ENCODE data around the gene OR52E6. TPM values are rescaled to one million over a fixed set of nuclear protein-coding genes. Genes with fewer than 3 reads are reported as not detected.

The OR52E6 gene
- not detected for total RNA-seq

- TF ChIP-seq POLR2AphosphoS5 (IDR thresholded peaks at IDR 0.05) (no peak), EP300 (IDR thresholded peaks at IDR 0.05) (no peak), POLR2A (IDR thresholded peaks at IDR 0.05) (no peak), CTCF (IDR thresholded peaks at IDR 0.05) (no peak)
- Histone ChIP-seq H3K4me1 (no peaks in the 10 kb centered on the region), H3K36me3 (no peaks in the 10 kb centered on the region), H3K27me3 (no peaks in the 10 kb centered on the region), H3K9me3 (no peaks in the 10 kb centered on the region), H3K27ac (no peak within 1 kb of the TSS), H3K4me3 (no peak within 1 kb of the TSS)
- DNase-seq (ENCODE audit: low spot score in 2 of 2): no peak
- WGBS: 0% methylated on average over 1 of the region's 1 CpG
These were observed at the start of gene OR52E6 for GRCh38 chr11:5841797-5842196. TSS of gene OR52E6 (minus strand) at chr11:5841897. CDS start at chr11:5841897, 0 bp downstream.

GRCh38 chr11:5891216-5891800 lies 49.6 kb upstream of the OR52E6 start:
- no peak for DNase-seq (ENCODE audit: low spot score in 2 of 2)
- no peaks in the 10 kb centered on the region for H3K4me1 ChIP-seq
- no peaks in the 10 kb centered on the region for H3K9me3 ChIP-seq
- TF ChIP-seq POLR2AphosphoS5 (IDR thresholded peaks at IDR 0.05) (no peak), CTCF (IDR thresholded peaks at IDR 0.05) (peak in 1 of 2 donors; percentile 16), EP300 (IDR thresholded peaks at IDR 0.05) (no peak)
- WGBS: 68% methylated on average over 4 of the region's 4 CpGs
- H3K27ac ChIP-seq: no peak overlapping the region
- no peaks in the 10 kb centered on the region for H3K36me3 ChIP-seq
- H3K27me3 ChIP-seq: no peaks in the 10 kb centered on the region
- H3K4me3 ChIP-seq: no peak overlapping the region

GRCh38 chr11:5887661-5888060 lies 46.0 kb upstream of the OR52E6 start:
- H3K4me3 ChIP-seq: no peak overlapping the region
- no peak for DNase-seq (ENCODE audit: low spot score in 2 of 2)
- no peaks in the 10 kb centered on the region for H3K4me1 ChIP-seq
- no peaks in the 10 kb centered on the region for H3K27me3 ChIP-seq
- no peaks in the 10 kb centered on the region for H3K36me3 ChIP-seq
- TF ChIP-seq POLR2A (IDR thresholded peaks at IDR 0.05) (no peak), EP300 (IDR thresholded peaks at IDR 0.05) (no peak), CTCF (IDR thresholded peaks at IDR 0.05) (no peak), POLR2AphosphoS5 (IDR thresholded peaks at IDR 0.05) (no peak)
- no peaks in the 10 kb centered on the region for H3K9me3 ChIP-seq
- no peak overlapping the region for H3K27ac ChIP-seq
- WGBS: 66% methylated on average over 1 of the region's 1 CpG

GRCh38 chr11:5887172-5887571 lies 45.5 kb upstream of the OR52E6 start:
- no peaks in the 10 kb centered on the region for H3K36me3 ChIP-seq
- no peak overlapping the region for H3K27ac ChIP-seq
- no peaks in the 10 kb centered on the region for H3K9me3 ChIP-seq
- no peak overlapping the region for H3K4me3 ChIP-seq
- TF ChIP-seq EP300 (IDR thresholded peaks at IDR 0.05) (no peak), POLR2A (IDR thresholded peaks at IDR 0.05) (no peak), POLR2AphosphoS5 (IDR thresholded peaks at IDR 0.05) (no peak), CTCF (IDR thresholded peaks at IDR 0.05) (no peak)
- no peak for DNase-seq (ENCODE audit: low spot score in 2 of 2)
- WGBS: 66% methylated on average over 3 of the region's 3 CpGs
- no peaks in the 10 kb centered on the region for H3K27me3 ChIP-seq
- H3K4me1 ChIP-seq: no peaks in the 10 kb centered on the region

GRCh38 chr11:5881756-5882155 lies 40.1 kb upstream of the OR52E6 start:
- Histone ChIP-seq H3K9me3 (no peaks in the 10 kb centered on the region), H3K27ac (no peak overlapping the region), H3K4me3 (no peak overlapping the region), H3K36me3 (no peaks in the 10 kb centered on the region), H3K4me1 (no peaks in the 10 kb centered on the region), H3K27me3 (no peaks in the 10 kb centered on the region)
- TF ChIP-seq POLR2AphosphoS5 (IDR thresholded peaks at IDR 0.05): no peak
- no peak for DNase-seq (ENCODE audit: low spot score in 2 of 2)

GRCh38 chr11:5880329-5880728 lies 38.6 kb upstream of the OR52E6 start, which contains the start of gene OR52E4:
TSS of gene OR52E4 (plus strand) at chr11:5880629. CDS start at chr11:5884293, 3,664 bp downstream.
- Histone ChIP-seq H3K4me1 (no peaks in the 10 kb centered on the region), H3K4me3 (no peak within 1 kb of the TSS), H3K27me3 (no peaks in the 10 kb centered on the region), H3K9me3 (no peaks in the 10 kb centered on the region), H3K27ac (no peak within 1 kb of the TSS), H3K36me3 (no peaks in the 10 kb centered on the region)
- TF ChIP-seq CTCF (IDR thresholded peaks at IDR 0.05) (no peak), EP300 (IDR thresholded peaks at IDR 0.05) (no peak), POLR2AphosphoS5 (IDR thresholded peaks at IDR 0.05) (no peak), POLR2A (IDR thresholded peaks at IDR 0.05) (no peak)
- no peak for DNase-seq (ENCODE audit: low spot score in 2 of 2)
- 88% methylated on average over 4 of the region's 4 CpGs for WGBS
